T-helper 17 cell (primary cell): ENCODE measurements around the gene BTRC. TPM values are rescaled to one million over a fixed set of nuclear protein-coding genes. Genes with fewer than 3 reads are reported as not detected.

ENCODE experiments used
- ATAC-seq: fragments of 150-1000 bp; cut with Tn5 transposase; 2 replicates; pipeline ENCODE4 v1.10.0; 2021; ENCODE audit warnings: mild to moderate bottlenecking, moderate library complexity
- DNase-seq, 3 donors: peaks; one replicate each; pipeline versions ENCODE4 v3.0.0 to v3.0.0-alpha.2; 2020 to 2021
- H3K9me3 ChIP-seq: one replicate; pipeline ENCODE4 v1.7.0; 2013; ENCODE audit warnings: low read length, mild to moderate bottlenecking; ENCODE audit not compliant: control insufficient read depth, poor library complexity, severe bottlenecking
- H3K27ac Mint-ChIP-seq: one replicate; pipeline ENCODE4 v1.8.0; 2022; ENCODE audit warnings: mild to moderate bottlenecking, moderate library complexity, mixed read lengths
- H3K27me3 Mint-ChIP-seq: one replicate; pipeline ENCODE4 v1.8.0; 2022; ENCODE audit warnings: mixed read lengths
- H3K36me3 Mint-ChIP-seq: one replicate; pipeline ENCODE4 v1.8.0; 2022; ENCODE audit warnings: low read depth, mixed read lengths
- H3K4me1 Mint-ChIP-seq: one replicate; pipeline ENCODE4 v1.8.0; 2022; ENCODE audit warnings: mild to moderate bottlenecking, mixed read lengths
- H3K4me3 Mint-ChIP-seq: one replicate; pipeline ENCODE4 v1.8.0; 2022; ENCODE audit warnings: mild to moderate bottlenecking, moderate library complexity, mixed read lengths
- total RNA-seq, 4 donors: library from RNA in 2 of 4; stranded (reverse) in 2 of 4; gene quantifications; one replicate each; pipeline ENCODE4 v1.2.3 and lab custom pipeline; 2022 to 2026

BTRC gene
- total RNA-seq, 2 donors from 2014 or later = 14.8 to 17.0 TPM

GRCh38 chr10:101493249-101493648 is 139.3 kb downstream of the BTRC start:
- H3K27me3 Mint-ChIP-seq = no peaks in the 10 kb centered on the region
- no peaks in the 10 kb centered on the region for H3K36me3 Mint-ChIP-seq
- H3K4me1 Mint-ChIP-seq = peaks cover 4% of the 10 kb centered on the region
- no peaks in the 10 kb centered on the region for H3K9me3 ChIP-seq
- DNase-seq (no peak), ATAC-seq (no peak)
- H3K4me3 Mint-ChIP-seq = no peak overlapping the region
- H3K27ac Mint-ChIP-seq = no peak overlapping the region

DNA sequence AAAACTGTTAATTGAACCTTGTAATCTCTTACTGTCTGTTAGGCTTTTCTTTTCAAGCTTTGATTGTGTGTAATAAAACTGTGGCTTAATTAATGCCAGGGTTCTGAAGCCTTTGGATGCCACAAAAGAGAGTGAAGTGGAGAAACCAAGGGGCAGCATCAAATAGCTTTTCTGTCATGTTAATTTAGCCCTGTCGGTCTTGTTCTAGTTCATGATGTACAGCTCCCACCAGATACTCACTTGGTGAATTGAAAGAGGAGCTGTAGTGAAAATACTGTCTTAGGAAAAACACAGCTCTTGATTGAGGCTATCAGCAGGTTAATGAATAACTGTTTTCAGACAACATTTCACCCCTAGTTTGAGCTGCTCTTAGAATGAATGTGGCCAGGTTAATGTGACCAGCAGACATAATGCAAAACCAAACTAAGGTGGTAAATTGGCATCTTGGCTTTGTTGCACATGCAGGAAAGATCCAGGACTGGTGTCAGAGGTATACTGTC is 139.9 kb downstream of the BTRC start:
- Mint-ChIP-seq H3K4me1 (peaks cover 4% of the 10 kb centered on the region), H3K4me3 (no peak overlapping the region), H3K36me3 (no peaks in the 10 kb centered on the region), H3K27me3 (no peaks in the 10 kb centered on the region), H3K27ac (no peak overlapping the region)
- DNase-seq = no peak
- no peak for ATAC-seq
- H3K9me3 ChIP-seq = no peaks in the 10 kb centered on the region

GRCh38 chr10:101494650-101495049 is 140.7 kb downstream of the BTRC start:
- Mint-ChIP-seq H3K4me1 (peaks cover 4% of the 10 kb centered on the region), H3K36me3 (peaks cover 2% of the 10 kb centered on the region), H3K27ac (no peak overlapping the region), H3K4me3 (no peak overlapping the region), H3K27me3 (no peaks in the 10 kb centered on the region)
- DNase-seq (no peak), ATAC-seq (no peak)
- H3K9me3 ChIP-seq = no peaks in the 10 kb centered on the region

- H3K9me3 ChIP-seq = no peaks in the 10 kb centered on the region
- ATAC-seq (no peak), DNase-seq (no peak)
- Mint-ChIP-seq H3K4me1 (peaks cover 5% of the 10 kb centered on the region), H3K4me3 (no peak overlapping the region), H3K27ac (no peak overlapping the region), H3K27me3 (no peaks in the 10 kb centered on the region), H3K36me3 (peaks cover 2% of the 10 kb centered on the region)
Measured at GRCh38 chr10:101495324-101495925, 141.5 kb downstream of the BTRC start.

DNA sequence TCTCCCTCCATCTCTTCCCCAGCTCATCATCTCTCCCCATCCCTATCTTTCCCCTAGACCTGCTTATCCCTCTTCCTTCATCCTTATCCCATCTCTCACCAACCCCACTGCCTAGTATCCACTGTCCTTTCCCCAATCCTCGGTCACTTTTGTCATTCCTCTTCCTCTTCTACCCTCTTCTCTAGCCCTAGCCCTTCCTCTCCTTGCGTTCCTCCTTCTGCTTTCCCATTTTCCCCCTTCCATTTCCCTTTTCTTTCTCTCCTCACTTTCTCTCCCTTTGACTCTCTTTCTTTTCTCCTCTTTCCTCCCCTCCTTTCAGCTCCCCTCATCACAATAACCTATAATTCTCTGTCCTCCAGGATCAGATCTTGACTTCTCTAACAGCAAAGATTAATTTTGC is 150.5 kb downstream of the BTRC start:
- H3K9me3 ChIP-seq = no peaks in the 10 kb centered on the region
- Mint-ChIP-seq H3K4me1 (peaks cover 12% of the 10 kb centered on the region), H3K36me3 (peaks cover 8% of the 10 kb centered on the region), H3K27ac (no peak overlapping the region), H3K4me3 (no peak overlapping the region), H3K27me3 (no peaks in the 10 kb centered on the region)
- ATAC-seq (no peak), DNase-seq (no peak)

GRCh38 chr10:101506829-101507661 is 153.1 kb downstream of the BTRC start:
- H3K36me3 Mint-ChIP-seq = peaks cover 9% of the 10 kb centered on the region
- H3K27ac Mint-ChIP-seq = no peak overlapping the region
- H3K27me3 Mint-ChIP-seq = no peaks in the 10 kb centered on the region
- H3K4me3 Mint-ChIP-seq = no peak overlapping the region
- no peaks in the 10 kb centered on the region for H3K9me3 ChIP-seq
- ATAC-seq = no peak
- no peak for DNase-seq
- peaks cover 12% of the 10 kb centered on the region for H3K4me1 Mint-ChIP-seq

GRCh38 chr10:101507828-101508227 is 153.9 kb downstream of the BTRC start:
- H3K27me3 Mint-ChIP-seq = no peaks in the 10 kb centered on the region
- DNase-seq (no peak), ATAC-seq (no peak)
- no peak overlapping the region for H3K4me3 Mint-ChIP-seq
- peaks cover 10% of the 10 kb centered on the region for H3K4me1 Mint-ChIP-seq
- peaks cover 9% of the 10 kb centered on the region for H3K36me3 Mint-ChIP-seq
- no peaks in the 10 kb centered on the region for H3K9me3 ChIP-seq
- H3K27ac Mint-ChIP-seq = no peak overlapping the region

DNA sequence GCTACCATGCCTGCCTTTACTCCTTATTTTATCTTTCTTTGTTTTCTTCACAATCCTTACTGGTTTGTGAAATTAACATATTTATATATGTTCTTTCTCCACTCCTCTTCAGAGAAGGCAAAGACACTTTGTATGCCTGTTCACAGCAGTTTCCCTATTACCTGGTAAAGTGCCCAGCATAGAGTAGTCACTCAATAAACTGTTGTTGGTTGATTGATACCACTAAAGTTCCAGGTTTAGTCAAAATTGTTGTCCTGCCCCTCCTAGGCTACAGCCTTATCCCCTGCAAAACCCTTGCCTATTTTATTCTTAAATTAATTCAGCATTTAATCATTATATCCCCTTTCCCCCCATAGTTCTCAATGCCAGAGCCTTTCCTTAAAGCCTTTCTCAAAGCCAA is 158.0 kb downstream of the BTRC start:
- H3K27ac Mint-ChIP-seq = no peak overlapping the region
- H3K4me3 Mint-ChIP-seq = no peak overlapping the region
- peaks cover 9% of the 10 kb centered on the region for H3K4me1 Mint-ChIP-seq
- DNase-seq = no peak
- no peaks in the 10 kb centered on the region for H3K9me3 ChIP-seq
- H3K36me3 Mint-ChIP-seq = peaks cover 8% of the 10 kb centered on the region
- no peak for ATAC-seq
- no peaks in the 10 kb centered on the region for H3K27me3 Mint-ChIP-seq

GRCh38 chr10:101512738-101513137 is 158.8 kb downstream of the BTRC start:
- ATAC-seq (no peak), DNase-seq (no peak)
- H3K9me3 ChIP-seq = no peaks in the 10 kb centered on the region
- peaks cover 5% of the 10 kb centered on the region for H3K4me1 Mint-ChIP-seq
- H3K27ac Mint-ChIP-seq = no peak overlapping the region
- H3K27me3 Mint-ChIP-seq = no peaks in the 10 kb centered on the region
- H3K36me3 Mint-ChIP-seq = peaks cover 5% of the 10 kb centered on the region
- H3K4me3 Mint-ChIP-seq = no peak overlapping the region

DNA sequence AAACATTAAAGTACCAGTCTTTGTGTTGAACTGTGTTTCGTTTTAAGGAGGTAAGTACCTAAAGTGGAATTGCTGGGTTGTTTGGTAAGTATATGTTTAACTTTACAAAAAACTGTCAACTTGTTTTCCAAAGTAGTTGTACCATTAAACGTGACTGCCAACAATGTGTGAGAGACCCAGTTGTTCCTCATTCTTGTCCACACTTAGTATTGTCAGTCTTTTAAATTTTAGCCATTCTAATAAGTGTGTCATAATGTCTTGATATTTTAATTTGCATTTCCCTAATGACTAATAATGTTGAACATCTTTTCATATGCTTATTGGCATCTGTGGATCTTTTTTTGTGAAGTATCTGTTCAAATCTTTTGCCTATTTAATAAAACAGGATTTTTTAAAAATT is 159.8 kb downstream of the BTRC start:
- H3K9me3 ChIP-seq = no peaks in the 10 kb centered on the region
- ATAC-seq (no peak), DNase-seq (no peak)
- Mint-ChIP-seq H3K36me3 (peaks cover 5% of the 10 kb centered on the region), H3K4me3 (no peak overlapping the region), H3K4me1 (peaks cover 5% of the 10 kb centered on the region), H3K27me3 (no peaks in the 10 kb centered on the region), H3K27ac (no peak overlapping the region)

- DNase-seq (no peak), ATAC-seq (no peak)
- no peak overlapping the region for H3K4me3 Mint-ChIP-seq
- no peaks in the 10 kb centered on the region for H3K27me3 Mint-ChIP-seq
- H3K4me1 Mint-ChIP-seq = no peaks in the 10 kb centered on the region
- no peaks in the 10 kb centered on the region for H3K36me3 Mint-ChIP-seq
- H3K9me3 ChIP-seq = no peaks in the 10 kb centered on the region
- no peak overlapping the region for H3K27ac Mint-ChIP-seq
Measured at GRCh38 chr10:101525848-101526247, 171.9 kb downstream of the BTRC start.

GRCh38 chr10:101529207-101529606 is 175.2 kb downstream of the BTRC start:
- Mint-ChIP-seq H3K4me1 (no peaks in the 10 kb centered on the region), H3K4me3 (no peak overlapping the region), H3K36me3 (no peaks in the 10 kb centered on the region), H3K27me3 (no peaks in the 10 kb centered on the region), H3K27ac (no peak overlapping the region)
- DNase-seq (no peak), ATAC-seq (no peak)
- no peaks in the 10 kb centered on the region for H3K9me3 ChIP-seq

DNA sequence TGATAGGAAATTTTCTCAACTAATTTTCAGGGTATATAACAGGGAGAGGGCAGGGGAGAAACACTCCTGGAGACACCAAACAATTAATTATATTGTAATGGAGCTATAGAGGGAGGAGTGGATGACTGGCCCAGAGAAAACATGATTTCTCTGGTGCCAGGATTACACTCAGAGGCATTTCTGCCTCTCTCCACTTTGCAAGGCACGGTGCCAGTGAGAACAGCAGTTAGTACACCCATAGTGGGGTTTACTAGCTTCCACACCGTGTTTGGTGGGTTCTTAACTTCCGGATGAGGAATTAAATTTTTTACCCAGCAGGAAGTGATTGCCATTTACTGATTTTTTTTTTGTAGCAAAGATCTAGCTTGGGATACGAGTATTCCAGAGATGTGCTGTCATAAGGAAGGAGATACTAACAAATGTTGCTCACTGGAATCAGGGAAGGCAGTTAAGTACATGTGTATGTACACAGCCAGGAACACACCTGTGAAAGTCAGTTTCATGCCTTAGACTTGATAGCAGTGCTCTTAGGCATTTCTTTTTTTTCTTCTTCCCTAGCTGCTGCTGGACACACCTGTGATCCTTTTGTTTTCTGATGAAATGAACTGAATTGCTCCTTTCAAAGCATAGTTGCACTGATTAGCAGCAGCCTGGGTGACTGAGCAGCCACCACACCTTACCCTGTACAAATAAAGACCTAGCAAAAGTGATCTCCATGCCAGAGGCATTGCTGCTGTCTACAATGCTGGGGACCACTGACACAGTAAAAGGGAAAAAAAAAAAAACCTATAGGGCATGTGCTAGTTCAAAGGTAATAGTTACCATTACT is 176.0 kb downstream of the BTRC start:
- no peak for DNase-seq
- H3K4me3 Mint-ChIP-seq = no peak overlapping the region
- no peaks in the 10 kb centered on the region for H3K27me3 Mint-ChIP-seq
- no peaks in the 10 kb centered on the region for H3K4me1 Mint-ChIP-seq
- peaks cover 2% of the 10 kb centered on the region for H3K36me3 Mint-ChIP-seq
- H3K27ac Mint-ChIP-seq = no peak overlapping the region
- no peak for ATAC-seq
- no peaks in the 10 kb centered on the region for H3K9me3 ChIP-seq
